Stimulated activated CD8-positive, alpha-beta memory T cell treated with anti-CD3 and anti-CD28 coated beads, Interleukin-4, amount 100 ng/mL, for 48 hours (primary cell): ENCODE measurements around the gene CERS6.
"Not testable (repeated sequence)": the region's sequence is repeated elsewhere in the genome, so short reads cannot be mapped to it uniquely, and the experiment has no call there.

Experiments used
- DNase-seq: peaks from one replicate; pipeline ENCODE4 v3.0.0-alpha.2; 2020

The CERS6 gene

DNA sequence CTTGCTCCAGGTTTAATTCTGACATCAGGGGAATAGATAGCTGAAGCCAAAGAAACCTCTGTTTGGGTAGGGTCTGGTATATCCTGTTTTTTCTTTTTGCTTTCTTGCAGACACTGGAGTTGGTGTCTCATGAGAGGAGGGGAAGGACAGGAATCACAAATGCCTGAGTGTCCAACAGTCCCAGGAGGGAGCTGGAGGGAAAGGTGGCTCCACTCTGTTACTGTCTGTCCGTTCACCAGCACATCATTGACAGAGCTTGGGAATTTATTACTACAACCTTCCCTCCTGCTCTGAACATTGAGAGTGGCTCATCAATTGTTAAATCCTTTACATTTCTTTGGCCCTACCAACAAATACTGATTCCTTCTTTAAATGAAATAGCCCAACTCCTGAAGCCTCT is 194.1 kb downstream of the CERS6 start:
- no peak for DNase-seq

GRCh38 chr2:168650781-168651180 is 194.7 kb downstream of the CERS6 start:
- DNase-seq, result no peak

GRCh38 chr2:168652997-168653921 is 197.2 kb downstream of the CERS6 start:
- DNase-seq, result no peak

GRCh38 chr2:168654705-168655104 is 198.6 kb downstream of the CERS6 start:
- no peak for DNase-seq

DNA sequence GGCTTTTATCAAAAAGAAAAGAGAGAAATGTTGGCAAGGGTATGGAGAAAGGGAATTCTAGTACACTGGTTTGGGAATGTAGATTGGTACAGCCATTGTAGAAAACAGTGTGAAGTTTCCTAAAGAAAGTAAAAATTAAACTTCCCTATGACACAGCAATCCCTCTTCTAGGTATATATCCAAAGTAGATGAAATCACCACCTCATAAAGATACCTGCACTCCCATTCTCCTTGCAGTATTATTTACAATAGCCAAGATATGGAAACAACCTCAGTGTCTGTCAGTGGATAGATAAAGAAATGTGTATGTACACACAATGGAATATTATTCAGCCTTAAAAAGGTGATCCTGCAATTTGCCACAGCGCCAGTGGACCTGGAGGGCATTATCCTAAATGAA is 199.1 kb downstream of the CERS6 start:
- DNase-seq, result no peak

GRCh38 chr2:168657378-168657777 is 201.3 kb downstream of the CERS6 start:
- DNase-seq, result not testable (repeated sequence)

DNA sequence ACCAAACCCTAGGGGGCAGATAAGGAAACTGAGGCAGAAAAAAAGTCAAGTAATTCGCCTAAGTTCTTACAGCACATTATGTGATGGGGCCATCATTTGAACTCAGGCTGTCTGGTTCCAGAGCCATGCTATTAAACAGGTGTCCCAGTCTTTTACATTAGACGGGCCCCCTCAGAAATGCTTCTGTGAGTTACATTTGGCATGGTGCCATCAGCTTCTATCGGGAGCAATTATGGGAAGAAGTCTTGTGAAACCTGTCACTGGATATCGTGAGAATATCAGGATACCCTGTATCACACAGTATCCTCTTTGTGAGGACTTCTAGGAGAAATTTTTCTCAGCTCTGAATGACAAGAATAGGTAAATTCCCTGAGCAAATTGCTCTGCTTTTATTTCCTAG is 202.6 kb downstream of the CERS6 start:
- DNase-seq, result no peak

DNA sequence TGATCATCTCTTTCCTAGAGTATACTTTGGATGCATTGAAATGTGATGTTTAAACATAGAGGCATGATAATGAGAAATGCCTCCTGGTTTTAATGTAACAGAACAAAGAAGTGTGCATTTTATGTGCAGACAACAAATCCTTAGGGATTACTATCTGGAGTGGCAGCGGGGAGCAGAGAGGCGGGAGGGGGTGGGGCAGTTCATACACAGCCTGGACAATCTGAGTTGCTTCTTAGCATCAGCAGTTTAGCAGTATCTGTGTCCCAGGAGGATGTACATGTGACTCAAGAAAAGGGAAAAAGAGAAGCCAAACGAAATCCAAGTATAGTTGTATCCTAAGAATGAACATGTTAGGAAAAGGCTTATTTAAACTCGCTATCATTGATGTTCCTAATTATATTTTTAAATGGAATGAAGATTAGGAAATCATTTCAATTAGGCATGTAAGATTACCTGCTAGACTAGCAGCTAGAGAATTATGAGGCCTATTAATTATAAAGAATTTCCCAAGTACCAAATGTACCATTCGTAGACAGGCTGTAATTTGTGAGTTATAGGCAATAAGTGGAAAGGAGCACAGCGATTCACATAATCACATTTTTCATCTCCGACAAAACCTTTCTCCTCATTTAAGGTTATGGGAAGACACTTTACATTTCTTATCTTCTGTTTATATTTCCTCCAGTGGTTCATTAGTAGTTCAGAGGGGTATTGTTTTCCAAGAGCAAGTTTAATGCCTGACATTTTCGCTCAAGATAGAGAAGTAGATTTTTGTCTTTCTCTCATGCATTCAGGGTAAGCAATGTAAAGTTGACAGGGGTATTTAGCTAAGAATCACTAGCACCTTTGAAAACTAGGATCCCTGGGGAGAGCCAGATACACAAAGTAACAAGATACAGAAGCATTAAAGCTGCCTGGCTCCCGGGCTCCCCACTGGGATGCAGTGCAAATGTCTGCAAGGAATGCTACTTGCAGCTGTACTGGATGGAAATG is 205.1 kb downstream of the CERS6 start:
- DNase-seq, result no peak

DNA sequence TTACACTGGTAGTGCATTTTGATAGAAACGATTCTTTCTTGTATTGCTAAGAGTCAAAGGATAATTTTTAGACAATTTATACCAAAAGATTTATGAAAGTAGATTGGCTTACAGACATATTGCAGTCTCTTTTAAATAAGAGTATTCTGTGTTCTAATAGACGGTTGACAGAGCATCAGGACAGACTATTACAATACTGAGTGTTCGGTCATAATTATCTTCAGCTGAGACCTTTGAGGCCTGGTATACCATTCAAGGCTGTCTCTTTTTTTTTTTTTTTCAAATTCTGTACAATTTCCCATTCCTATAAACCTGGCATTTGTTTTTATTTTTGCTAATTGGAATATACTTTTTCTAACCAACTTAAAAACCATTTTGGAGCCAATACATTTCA is 205.8 kb downstream of the CERS6 start:
- DNase-seq, result no peak

- no peak for DNase-seq
Observed at GRCh38 chr2:168662651-168663208, 206.7 kb downstream of the CERS6 start.

DNA sequence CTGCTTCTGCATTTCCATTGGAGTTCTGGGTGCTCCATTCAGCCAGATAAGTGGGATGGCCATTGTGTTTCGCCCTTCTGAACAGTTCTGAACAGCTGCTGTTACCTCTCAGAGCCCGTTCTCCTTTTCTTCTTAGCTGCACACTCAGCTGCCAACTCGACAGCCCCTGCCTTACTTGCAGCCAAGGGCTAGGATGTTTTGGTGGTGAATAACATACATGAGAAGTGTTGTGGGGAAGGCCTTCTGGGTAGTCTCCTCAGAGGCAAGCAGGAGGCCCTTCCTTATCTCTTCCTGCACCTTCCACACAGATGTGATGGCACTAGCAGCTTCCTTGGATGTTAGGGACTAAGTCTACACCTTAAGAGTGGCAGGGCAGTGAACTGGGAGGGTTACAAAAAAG is 207.9 kb downstream of the CERS6 start:
- DNase-seq, result no peak

DNA sequence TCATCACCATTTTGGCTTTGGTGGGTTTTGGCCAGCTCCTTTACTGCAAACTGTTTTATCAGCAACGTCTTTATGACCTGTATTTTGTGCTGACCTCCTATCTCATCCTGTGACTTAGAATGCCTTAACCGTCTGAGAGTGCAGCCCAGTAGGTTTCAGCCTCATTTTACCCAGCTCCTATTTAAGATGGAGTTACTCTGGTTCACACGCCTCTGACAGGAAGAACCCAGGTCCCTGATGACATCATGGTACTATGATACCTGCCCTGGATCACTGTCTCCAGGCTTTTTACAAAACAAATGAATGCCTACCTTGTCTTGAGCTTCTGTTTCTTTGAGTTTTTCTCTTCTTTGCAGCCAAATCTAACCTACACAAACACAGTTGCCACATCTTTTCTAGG is 208.6 kb downstream of the CERS6 start:
- not testable (repeated sequence) for DNase-seq

- no peak for DNase-seq
Observed at GRCh38 chr2:168666339-168666738, 210.3 kb downstream of the CERS6 start.

- no peak for DNase-seq
Observed at GRCh38 chr2:168667156-168667555, 211.1 kb downstream of the CERS6 start.

- no peak for DNase-seq
Observed at GRCh38 chr2:168669151-168669550, 213.1 kb downstream of the CERS6 start.

GRCh38 chr2:168670478-168670877 is 214.4 kb downstream of the CERS6 start:
- DNase-seq, result no peak

- DNase-seq, result no peak
Observed at GRCh38 chr2:168671932-168672331, 215.9 kb downstream of the CERS6 start.

DNA sequence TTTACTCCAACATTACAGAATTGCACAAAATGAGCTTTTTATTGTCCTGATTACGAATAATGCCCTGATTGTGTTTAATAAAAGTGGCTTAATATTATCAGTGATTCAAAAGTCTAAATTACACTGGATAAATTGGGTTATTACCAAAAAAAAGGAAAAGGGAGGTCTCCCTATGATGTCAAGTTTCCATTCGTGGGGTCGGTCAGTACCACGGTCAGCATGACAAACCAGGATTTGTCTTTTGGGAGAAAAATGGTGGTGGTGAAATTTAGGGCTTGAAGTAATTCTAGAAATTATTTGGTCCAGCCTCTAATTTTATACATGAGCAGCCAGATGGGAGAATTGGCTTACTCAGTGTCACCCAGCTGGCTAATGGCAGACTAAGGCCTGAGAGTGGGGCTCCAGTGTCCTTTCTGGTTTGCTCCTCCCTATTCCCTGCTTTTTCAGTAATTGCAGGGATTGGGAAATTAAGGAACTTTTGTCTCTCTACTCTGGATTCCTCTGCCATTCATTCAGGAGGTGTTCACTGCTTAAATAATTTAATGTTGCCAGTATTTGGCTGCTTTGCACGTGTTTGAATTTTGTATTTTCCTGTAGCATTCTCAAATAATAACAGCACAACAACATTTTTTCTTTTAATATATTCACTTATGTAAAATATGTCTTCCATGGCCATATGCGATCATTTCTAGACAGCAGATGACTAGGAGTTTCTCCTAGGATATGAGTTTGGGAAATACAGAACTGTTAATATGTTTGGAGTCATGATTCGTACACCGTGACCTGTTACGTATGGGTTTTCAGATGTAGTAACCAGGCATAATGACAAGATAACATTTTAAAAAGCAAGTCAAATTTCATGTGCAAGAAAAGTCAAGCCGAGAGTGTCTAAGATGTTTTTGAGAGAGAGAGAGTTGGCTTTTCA is 217.5 kb downstream of the CERS6 start:
- DNase-seq, result no peak

DNA sequence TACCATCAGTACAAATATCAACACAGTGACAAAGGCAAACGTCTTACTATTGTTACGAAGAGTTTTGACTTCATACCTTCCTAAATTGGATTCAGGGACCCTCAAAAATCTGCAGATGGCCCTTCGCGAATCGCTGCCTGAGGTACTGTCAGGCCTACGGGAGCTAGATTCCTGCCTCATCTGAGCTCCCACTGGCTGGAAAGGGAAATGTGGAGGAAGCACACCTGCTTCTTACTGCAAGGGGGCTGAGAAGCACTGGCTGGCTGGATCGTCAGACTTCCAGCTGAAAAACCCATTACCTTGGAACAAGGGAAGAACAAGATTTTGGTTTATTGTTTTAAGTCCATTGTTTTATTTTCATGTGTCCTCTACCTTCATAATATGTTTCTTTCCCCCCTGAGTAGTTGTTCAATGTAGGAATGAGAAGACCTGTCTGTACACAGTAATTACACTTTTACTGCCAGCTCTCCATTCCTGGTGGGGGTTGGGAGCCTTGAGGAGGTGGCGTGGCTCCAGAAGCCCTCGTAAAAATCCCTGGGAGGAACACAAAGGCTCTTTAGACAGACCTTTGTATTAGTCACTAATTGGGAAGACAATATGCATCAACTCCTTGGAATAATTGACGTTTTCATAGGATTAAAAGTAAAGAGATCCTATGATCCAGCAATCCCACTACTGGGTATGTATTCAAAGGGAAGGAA is 222.2 kb downstream of the CERS6 start:
- DNase-seq, result no peak

- DNase-seq, result no peak
Observed at GRCh38 chr2:168679081-168679480, 223.0 kb downstream of the CERS6 start.

DNA sequence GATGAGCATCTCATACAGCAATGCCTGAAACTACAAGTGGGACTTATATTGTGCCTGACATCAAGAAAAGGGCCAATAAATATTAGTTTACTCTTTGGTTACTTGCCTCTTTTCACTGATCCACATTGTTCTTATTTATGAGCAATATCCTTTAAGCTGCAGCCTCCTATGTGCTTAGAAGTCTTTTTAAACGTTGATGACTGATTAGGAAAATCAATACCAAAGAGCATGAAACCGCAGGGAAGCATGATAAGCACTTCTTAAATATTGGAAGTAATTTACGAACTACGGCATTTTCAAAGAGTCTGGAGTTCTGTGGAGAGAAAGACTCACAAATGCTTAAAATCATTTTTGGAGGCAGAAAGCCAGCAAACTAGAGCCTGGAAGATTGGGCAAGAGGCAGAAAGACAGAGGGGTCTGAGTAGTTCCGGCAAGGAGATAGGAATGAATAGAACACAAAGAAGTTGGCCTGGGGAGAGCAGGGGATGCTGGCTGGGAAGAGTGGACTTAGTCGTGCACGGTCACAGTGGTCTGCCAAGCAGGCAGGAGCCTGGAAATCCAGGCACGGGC is 223.8 kb downstream of the CERS6 start:
- no peak for DNase-seq
